Superior temporal gyrus (tissue), 1 donor: Measurements from ENCODE around the gene BEND6.
"Not testable (repeated sequence)": the region's sequence is repeated elsewhere in the genome, so short reads cannot be mapped to it uniquely, and the experiment has no call there.

Experiments used
- DNase-seq: peaks from one replicate; pipeline ENCODE4 v3.0.0-alpha.2; 2016; ENCODE audit errors: extremely low spot score

The BEND6 gene

DNA sequence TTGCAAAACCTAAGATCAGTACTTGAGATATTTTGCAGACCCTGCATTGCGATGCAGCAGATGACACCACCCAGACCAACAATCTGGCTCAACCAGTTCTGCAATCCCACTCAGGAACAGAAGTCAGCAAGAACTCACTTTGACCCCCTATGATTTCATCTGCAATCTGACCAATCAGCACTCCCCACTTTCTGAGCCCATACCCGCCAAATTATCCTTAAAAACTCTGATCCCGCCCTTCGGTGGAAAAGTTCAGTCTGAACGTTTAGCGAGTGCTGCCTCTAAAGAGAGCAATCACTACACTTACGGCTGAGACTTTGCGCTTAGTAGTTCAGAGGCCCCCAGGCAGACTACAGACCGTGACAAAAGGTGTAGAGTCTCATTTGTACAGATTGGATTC is 74.3 kb downstream of the BEND6 start:
- DNase-seq: no peak

DNA sequence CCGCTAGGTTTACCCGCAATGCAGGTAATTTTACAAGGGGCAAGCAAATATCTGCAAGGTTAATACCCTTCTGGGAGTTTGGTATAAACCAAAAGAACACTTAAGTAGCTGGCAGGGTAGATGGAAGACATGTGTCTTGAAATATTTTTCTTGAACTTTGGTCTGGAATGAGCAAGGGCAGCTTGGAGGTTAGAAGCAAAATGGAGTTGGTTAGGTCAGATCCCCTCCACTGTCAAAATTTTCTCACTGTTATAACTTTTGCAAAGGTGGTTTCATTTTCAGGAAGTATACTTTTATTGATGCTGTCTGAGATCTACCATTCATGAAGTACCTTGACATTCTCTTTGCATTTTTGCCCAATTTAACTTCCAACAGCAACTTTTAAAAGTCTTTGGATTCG is 78.3 kb downstream of the BEND6 start:
- DNase-seq: no peak

GRCh38 chr6:57035549-57035948 is 80.6 kb downstream of the BEND6 start:
- DNase-seq: no peak

- DNase-seq: no peak
Observed at GRCh38 chr6:57038906-57039305, 84.0 kb downstream of the BEND6 start.

GRCh38 chr6:57040011-57040410 is 85.1 kb downstream of the BEND6 start:
- DNase-seq: no peak

GRCh38 chr6:57044061-57044460 is 89.2 kb downstream of the BEND6 start:
- DNase-seq: not testable (repeated sequence)

GRCh38 chr6:57044568-57044967 is 89.7 kb downstream of the BEND6 start:
- DNase-seq: no peak

DNA sequence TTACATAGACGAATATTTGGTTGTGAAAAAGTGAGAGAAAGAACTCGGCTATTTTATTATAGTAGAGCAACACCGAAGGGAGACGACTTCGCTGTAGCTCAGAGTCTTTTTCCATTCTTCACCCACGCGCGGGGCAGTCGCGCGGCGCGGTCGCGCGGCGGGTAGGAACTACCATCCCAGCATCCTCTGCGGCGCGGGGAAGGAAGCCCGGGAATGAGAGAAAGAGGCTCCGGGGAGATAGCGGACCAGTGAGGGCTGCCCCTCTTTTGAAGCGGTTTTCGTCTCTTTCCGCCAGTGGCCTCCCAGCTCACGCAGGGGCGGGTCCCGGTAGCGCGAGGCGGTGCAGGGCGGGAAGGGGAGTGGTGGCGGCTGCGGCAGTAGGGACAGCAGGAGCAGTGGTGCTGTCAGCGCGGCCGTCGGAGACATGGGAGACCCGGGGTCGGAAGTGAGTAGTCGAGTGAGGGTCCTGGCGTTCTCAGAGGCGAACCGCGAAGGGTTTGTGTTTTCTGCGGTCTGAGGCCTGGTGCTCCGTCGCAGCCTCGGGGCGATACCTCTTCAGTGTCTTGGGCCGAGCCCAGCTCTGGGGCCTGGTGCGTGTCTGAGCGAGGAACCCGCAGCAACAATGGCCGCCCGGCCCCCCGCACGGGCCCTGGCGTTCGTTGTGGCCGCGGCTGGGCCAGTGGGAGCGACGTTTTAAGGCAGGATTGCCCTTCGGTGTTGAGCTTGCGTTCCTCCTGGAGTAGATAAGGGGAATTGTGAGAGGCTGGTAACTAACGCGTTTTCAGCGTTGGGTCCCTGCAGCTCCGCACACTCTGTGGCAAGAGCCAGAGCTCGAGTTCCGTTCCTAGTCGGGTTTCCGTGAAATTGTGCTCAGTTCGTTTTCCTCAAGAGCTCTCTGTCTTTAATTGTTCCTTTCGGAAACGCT is 91.7 kb downstream of the BEND6 start, which contains the start of gene KIAA1586:
Gene KIAA1586 (plus strand): TSS at position 362 of the 925 bp plus-strand sequence. CDS start 63 bp downstream, at position 425.
- peak; percentile 93 for DNase-seq

DNA sequence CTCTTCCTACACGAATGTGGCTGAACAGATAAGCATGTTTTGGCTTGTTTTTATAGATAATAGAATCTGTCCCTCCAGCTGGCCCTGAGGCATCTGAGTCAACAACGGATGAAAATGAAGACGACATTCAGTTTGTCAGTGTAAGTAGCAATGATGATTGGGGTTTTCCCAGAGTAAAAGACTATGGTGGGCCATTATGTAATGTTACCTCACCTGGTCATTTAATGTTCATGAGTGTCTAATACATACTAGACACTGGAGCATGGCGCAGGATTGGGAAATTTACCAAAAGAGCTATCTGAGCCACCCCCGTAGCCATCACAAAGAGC is 92.3 kb downstream of the BEND6 start:
- DNase-seq: not testable (repeated sequence)

DNA sequence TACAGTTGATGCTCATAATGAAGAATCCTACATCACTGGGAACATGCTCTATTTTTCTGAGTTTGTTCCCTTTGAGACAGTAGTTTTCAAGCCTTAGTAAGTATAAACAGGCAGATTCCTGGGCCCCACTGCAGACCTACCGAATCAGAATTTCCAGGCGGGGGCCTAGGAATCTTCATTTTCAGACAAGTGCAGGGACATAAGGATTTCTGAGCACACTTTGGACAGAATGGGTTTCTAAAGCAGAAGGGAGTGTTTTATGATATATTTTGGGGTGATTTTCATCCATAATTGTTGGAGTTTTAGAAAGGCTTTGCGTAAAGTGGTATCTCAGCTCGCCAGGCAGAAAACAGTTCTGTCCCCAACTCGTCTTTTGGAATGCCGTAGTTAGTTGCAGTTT is 93.0 kb downstream of the BEND6 start:
- DNase-seq: not testable (repeated sequence)

- no peak for DNase-seq
Observed at GRCh38 chr6:57048577-57048976, 93.7 kb downstream of the BEND6 start.

DNA sequence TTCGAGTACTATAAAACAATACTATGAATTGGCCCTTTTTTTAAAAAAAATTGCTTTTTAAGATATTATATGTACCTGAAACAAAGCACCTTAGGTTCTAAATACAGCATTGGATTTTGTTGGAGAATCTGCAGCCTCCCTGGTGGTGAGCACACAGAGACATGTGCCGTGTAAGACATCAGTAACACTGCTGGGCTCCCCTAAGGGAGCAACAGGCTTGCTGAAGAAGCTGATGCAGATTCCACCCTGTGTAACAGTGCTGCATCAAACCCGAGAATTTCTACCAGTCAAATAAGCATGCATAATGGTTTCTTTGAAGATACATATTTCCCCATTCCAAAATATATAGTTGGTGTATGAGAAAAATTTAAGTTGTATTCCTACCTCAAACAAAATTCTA is 108.9 kb downstream of the BEND6 start:
- no peak for DNase-seq

GRCh38 chr6:57064809-57065208 is 109.9 kb downstream of the BEND6 start:
- DNase-seq: no peak

DNA sequence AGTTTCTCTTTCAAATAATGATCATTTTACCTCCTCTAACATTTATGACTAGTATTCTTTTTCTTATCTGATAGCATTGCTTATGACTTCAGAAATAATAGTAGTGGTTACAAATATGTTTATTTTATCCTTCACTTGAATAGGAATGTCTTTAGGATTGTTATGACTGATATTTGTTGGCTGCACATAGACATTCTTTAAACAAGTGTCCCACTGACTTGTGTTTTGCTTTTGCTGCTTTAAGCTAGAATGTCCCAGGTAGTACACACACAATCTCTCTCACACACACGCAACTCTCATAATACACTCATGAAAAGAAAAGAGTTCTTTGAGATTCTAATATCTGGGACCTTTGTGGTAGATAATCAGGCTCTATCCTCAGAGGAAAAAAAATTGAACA is 113.2 kb downstream of the BEND6 start:
- no peak for DNase-seq

GRCh38 chr6:57069228-57069627 is 114.3 kb downstream of the BEND6 start:
- DNase-seq: no peak

GRCh38 chr6:57069920-57070331 is 115.0 kb downstream of the BEND6 start:
- DNase-seq: no peak

- no peak for DNase-seq
Observed at GRCh38 chr6:57072108-57072507, 117.2 kb downstream of the BEND6 start.

GRCh38 chr6:57074383-57074782 is 119.5 kb downstream of the BEND6 start:
- no peak for DNase-seq

DNA sequence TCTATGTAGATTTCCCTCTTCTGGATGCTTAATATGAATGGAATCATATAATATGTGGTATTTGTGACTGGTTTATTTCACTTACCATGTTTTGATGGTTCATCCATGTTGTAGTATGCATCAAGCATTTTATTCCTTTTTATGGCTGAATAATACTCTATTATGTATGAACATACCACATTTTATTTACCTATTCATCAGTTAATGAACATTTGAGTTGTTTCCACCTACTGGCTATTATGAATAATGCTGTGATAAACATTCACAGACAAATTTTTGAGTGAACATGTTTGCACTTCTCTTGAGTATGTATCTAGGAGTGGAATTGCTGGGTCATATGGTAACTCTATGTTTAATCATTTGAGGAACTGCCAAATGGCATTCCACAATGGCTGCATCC is 120.2 kb downstream of the BEND6 start:
- no peak for DNase-seq
